Activated B cell treated with CpG ODN at 0.5 μM for 24 hours (primary cell): Measurements from ENCODE around the gene NSUN6. TPM values are rescaled to one million over a fixed set of nuclear protein-coding genes. Genes with fewer than 3 reads are reported as not detected.

Experiments used
- ATAC-seq: fragments of 200-7000 bp; cut with Tn5 transposase; one replicate; pipeline ENCODE4 v1.10.0; 2021; ENCODE audit warnings: low read depth, mild to moderate bottlenecking, moderate library complexity
- CTCF ChIA-PET: fragments of 350-600 bp; sonication (Branson Sonifier 250); formaldehyde crosslinking; loops from one replicate; lab custom pipeline; 2021; ENCODE audit warnings: antibody characterized with exemption; lab: Charles Lee
- POLR2A ChIA-PET: fragments of 350-600 bp; sonication (Branson Sonifier 250); formaldehyde crosslinking; loops from one replicate; lab custom pipeline; 2021; ENCODE audit warnings: antibody characterized with exemption; lab: Charles Lee
- DNase-seq: peaks from one replicate; pipeline ENCODE4 v3.0.0; 2022
- H3K27ac Mint-ChIP-seq: one replicate; pipeline ENCODE4 v1.8.0; 2020; ENCODE audit warnings: mixed read lengths
- H3K27me3 Mint-ChIP-seq: one replicate; pipeline ENCODE4 v1.8.0; 2021; ENCODE audit warnings: mixed read lengths
- H3K36me3 Mint-ChIP-seq: one replicate; pipeline ENCODE4 v1.8.0; 2021; ENCODE audit warnings: low read depth, mixed read lengths
- H3K4me1 Mint-ChIP-seq: one replicate; pipeline ENCODE4 v1.8.0; 2021; ENCODE audit warnings: mixed read lengths
- H3K4me3 Mint-ChIP-seq: one replicate; pipeline ENCODE4 v1.8.0; 2020; ENCODE audit warnings: mild to moderate bottlenecking, mixed read lengths
- H3K9me3 Mint-ChIP-seq: one replicate; pipeline ENCODE4 v1.8.0; 2020; ENCODE audit warnings: mixed read lengths
- CTCF ChIP-seq: fragments of 200-600 bp; IDR thresholded peaks from one replicate; pipeline ENCODE4 v1.8.0; 2022; ENCODE audit warnings: antibody characterized with exemption, mild to moderate bottlenecking
- intact Hi-C: fragments of 100-400 bp; cut with micrococcal nuclease; formaldehyde crosslinking; loops from one replicate; pipeline ENCODE4 v1.15.1; 2024
- total RNA-seq: library from RNA; stranded (reverse); gene quantifications from 2 replicates; pipeline ENCODE4 v1.2.3, GENCODE V29; 2022

The NSUN6 gene
- total RNA-seq, 1 donor from 2014 or later, result 18.4 TPM

GRCh38 chr10:18659819-18660535 is 8.6 kb upstream of the NSUN6 start:
- intact Hi-C loops, result loop anchor here (1.0 to 10.0 kb wide), 7 partner anchors 9 to 1843 kb away; partner anchors contain the start of genes NSUN6, RSU1 and TRDMT1
- TF ChIP-seq CTCF, result no peak
- DNase-seq (no peak), ATAC-seq (no peak)
- Mint-ChIP-seq H3K27me3 (no peaks in the 10 kb centered on the region), H3K4me3 (peak overlapping the region; percentile 98), H3K27ac (peak overlapping the region; percentile 95), H3K4me1 (peaks cover 41% of the 10 kb centered on the region), H3K36me3 (peaks cover 19% of the 10 kb centered on the region), H3K9me3 (no peaks in the 10 kb centered on the region)
- ChIA-PET CTCF (interaction anchor here (1.0 kb wide), 1 partner anchor 9 kb away, joined by 3 read pairs; the partner anchor contains the start of gene NSUN6), POLR2A (interaction anchor here (1.3 to 1.7 kb wide), 3 partner anchors 11 to 1843 kb away, joined by 5 to 10 read pairs (median 10); partner anchors contain the start of genes RSU1 and STAM)

- DNase-seq (peak; percentile 94), ATAC-seq (peak; percentile 97)
- Mint-ChIP-seq H3K4me1 (peaks cover 41% of the 10 kb centered on the region), H3K9me3 (no peaks in the 10 kb centered on the region), H3K4me3 (peak within 1 kb of the TSS; percentile 98), H3K27ac (peak within 1 kb of the TSS; percentile 97), H3K36me3 (peaks cover 19% of the 10 kb centered on the region), H3K27me3 (no peaks in the 10 kb centered on the region)
- no peak for TF ChIP-seq CTCF
- POLR2A ChIA-PET, result interaction anchor here (0.6 to 1.7 kb wide), 11 partner anchors 9 to 1842 kb away, joined by 3 to 10 read pairs (median 3); partner anchors contain the start of genes RSU1, STAM, TRDMT1 and VIM
- intact Hi-C loops, result loop anchor here (1.0 to 10.0 kb wide), 7 partner anchors 8 to 1842 kb away; partner anchors contain the start of genes NSUN6, RSU1 and TRDMT1
- CTCF ChIA-PET, result interaction anchor here (1.0 kb wide), 1 partner anchor 8 kb away, joined by 3 read pairs; the partner anchor contains the start of gene NSUN6
These were observed 7.9 kb upstream of the NSUN6 start, which contains the start of gene ARL5B for GRCh38 chr10:18659125-18659818. Gene ARL5B, plus strand, starts transcription at chr10:18659431. Its CDS starts 207 bp downstream, at chr10:18659638.

DNA sequence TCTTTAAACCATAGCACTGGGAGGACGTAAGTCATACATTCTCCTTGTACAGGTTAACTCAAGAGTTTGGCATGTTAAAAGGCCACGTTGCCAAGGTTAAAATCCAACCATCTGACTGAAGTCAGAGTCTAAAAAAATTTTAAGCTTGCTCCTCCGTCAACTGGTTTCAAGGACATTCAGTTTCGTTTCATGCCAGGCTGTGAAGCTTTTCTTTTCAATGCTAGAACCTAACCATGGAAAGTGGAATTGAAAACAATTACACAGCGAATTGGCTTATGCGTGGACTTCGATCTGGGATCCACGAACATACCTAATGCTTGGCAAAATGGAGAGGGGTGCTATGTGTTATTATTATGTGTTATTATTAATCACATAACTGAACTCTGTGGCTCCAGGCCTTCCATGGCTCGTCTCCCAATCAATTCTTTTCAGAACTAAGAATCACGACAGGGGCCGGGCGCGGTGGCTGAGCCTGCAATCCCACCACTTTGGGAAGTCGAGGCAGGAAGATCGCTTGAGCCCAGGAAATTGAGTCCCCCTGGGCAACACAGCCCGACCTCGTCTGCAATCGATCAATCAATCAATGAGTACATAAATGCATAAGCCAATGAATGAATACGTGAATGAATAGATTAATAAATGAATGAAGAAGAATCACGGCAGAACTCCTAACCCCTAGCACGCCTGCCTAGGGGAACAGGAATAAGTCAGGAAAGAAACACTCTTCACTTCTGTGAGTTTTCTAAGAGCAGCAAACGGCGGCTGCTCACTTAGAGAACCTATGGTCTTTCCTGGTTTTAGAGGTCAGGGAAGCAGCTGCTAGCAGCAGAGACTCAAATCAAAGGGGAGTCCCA is 7.1 kb upstream of the NSUN6 start:
- ChIA-PET POLR2A (interaction anchor here (0.6 to 1.7 kb wide), 13 partner anchors 8 to 1841 kb away, joined by 3 to 10 read pairs (median 3); partner anchors contain the start of genes RSU1, STAM, TRDMT1 and VIM), CTCF (interaction anchor here (1.0 kb wide), 1 partner anchor 7 kb away, joined by 3 read pairs; the partner anchor contains the start of gene NSUN6)
- ATAC-seq (no peak), DNase-seq (no peak)
- TF ChIP-seq CTCF, result no peak
- Mint-ChIP-seq H3K27me3 (no peaks in the 10 kb centered on the region), H3K4me3 (peak overlapping the region; percentile 98), H3K36me3 (peaks cover 16% of the 10 kb centered on the region), H3K9me3 (no peaks in the 10 kb centered on the region), H3K27ac (peak overlapping the region; percentile 97), H3K4me1 (peaks cover 38% of the 10 kb centered on the region)
- intact Hi-C loops, result loop anchor here (1.0 to 10.0 kb wide), 7 partner anchors 7 to 1842 kb away; partner anchors contain the start of genes NSUN6, RSU1 and TRDMT1

DNA sequence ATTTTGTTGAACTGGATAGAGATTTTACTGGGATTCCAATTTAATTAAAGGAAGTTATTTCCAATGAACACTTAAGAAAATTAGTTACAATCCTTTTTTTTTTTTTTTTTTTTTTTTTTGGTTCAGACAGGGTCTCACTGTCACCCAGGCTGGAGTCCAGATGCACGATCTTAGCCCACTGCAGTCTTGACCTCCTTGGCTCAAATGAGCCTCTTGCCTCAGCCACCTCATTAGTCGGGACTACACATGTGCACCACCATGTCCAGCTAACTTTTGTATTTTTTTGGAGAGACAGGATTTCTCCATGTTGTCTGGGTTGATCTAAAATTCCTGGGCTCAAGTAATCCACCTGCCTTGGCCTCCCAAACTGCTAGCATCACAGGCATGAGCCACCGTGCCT is 5.3 kb upstream of the NSUN6 start:
- intact Hi-C loops, result loop anchor here (5.0 to 10.0 kb wide), 2 partner anchors 999 to 1348 kb away; no protein-coding TSS in a partner anchor
- ATAC-seq, result no peak
- no peak for TF ChIP-seq CTCF
- peaks cover 37% of the 10 kb centered on the region for H3K4me1 Mint-ChIP-seq
- no peaks in the 10 kb centered on the region for H3K9me3 Mint-ChIP-seq
- ChIA-PET CTCF (no interaction called here), POLR2A (no interaction called here)
- H3K27me3 Mint-ChIP-seq, result no peaks in the 10 kb centered on the region
- DNase-seq, result no peak
- no peak overlapping the region for H3K4me3 Mint-ChIP-seq
- peaks cover 14% of the 10 kb centered on the region for H3K36me3 Mint-ChIP-seq
- H3K27ac Mint-ChIP-seq, result no peak overlapping the region
